C1 segment of cervical spinal cord (tissue), 14 donors: ENCODE data around the gene ARMC9.

Experiments used
- DNase-seq, 14 donors: peaks; one replicate each; lab custom pipeline; 2025; lab: John Stamatoyannopoulos, UW

The ARMC9 gene

DNA sequence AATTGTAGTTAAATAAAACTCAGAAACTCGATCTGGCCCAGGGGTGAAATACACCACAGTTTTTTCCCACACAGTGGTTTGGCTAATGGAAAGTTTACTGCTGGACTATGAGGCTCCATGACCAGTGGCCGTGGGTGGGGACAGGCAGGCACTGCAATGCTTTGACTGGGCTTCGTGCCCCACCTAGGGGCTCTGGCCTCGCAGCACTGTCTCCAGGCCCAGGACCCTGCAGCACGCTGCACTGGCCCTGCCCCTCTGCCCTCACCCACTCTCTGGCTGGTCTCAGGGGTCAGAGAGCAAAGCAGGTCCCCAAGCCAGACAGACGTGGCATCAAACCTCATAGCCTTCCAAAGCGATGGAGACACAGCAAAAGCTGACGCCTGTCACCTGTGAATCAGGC, 183.7 kb downstream of the ARMC9 start:
- DNase-seq, result no peak

DNA sequence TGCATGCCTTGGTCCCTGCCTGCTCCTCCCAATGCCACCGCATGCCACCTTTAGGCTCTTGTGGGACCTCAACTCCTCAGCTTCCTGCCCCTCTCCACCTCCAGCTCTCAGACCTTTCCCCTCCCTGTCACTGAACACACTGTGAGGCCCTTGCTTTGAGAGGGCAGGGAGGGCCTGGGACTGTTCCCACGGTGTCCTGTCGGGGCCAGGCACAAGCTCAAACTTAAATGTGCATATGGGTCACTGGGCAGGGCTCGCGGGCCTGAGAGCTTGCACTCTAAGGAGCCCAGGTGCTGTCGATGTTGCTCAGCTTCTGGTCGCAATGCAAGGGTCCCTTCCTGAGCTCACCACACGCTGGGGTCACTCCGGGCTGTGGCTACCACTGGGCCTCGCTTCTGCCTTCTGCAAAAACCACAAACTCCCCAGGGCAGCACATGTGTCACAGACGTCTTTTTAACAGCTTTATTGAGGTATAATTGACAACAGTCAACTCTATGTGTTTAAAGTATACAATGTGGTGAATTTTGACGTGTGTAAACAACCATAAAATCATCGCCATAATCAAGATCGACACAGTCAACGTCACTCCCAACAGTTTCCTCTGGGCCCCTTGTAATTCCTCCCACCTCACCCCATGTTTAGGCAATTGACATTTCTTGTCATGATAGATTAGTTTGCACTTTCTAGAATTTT, 185.1 kb downstream of the ARMC9 start:
- DNase-seq, result no peak

GRCh38 chr2:231384109-231384435, 185.6 kb downstream of the ARMC9 start:
- DNase-seq, result no peak

DNA sequence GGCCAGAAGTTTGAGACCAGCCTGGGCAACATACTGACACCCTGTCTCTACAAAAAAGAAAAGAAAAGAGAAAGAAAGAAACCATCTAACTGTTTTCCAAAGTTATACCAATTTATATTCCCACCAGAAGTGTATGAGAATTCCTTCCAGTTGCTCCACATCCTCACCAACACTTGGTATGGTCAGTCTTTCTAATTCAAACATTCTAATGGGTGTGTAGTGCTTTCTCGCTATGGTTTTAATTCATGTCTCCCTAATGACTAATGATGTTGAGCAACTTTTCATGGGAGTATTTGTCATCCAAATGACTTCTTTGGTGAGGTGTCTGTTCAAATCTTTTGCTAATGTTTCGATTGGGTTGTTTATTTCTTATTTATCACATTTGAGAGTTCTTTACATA, 186.5 kb downstream of the ARMC9 start:
- no peak for DNase-seq

DNA sequence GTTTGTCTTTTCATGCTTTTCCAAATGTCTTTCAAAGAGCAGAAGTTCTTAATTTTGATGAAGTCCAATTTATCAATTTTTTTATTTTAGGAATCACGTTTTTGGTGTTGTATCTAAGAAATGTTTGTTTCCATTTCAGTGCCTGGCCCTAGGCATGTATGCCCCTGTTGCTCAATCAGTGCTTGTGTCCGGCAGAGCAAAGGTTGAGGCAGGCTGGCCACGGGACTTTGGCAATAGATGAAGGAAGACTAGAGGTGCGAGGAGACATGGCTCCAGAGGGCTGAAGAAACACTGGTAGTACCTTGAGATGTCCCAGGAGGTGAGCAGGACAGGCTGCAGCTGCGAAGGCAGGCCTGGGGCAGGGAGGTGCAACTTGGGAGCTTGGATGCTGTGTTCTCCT, 187.0 kb downstream of the ARMC9 start:
- DNase-seq, result no peak

DNA sequence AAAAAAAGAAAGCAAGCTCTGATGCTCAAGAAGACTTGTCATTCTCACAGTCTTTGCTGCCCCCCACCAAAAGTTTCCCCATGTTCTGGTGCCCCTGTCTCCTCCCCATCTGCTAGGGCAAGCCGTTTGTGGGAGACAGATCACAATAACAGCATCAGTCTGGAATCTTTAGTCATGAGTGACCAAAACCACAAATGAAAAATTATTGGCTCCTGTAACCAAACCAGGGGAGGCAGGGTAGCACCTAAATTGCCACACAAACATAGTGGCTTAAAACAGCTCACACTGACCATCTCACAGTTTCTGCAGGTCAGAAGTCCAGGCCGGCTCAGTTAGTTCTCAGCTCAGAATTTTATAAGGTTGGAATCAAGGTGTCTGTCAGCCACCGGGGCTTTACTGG, 188.0 kb downstream of the ARMC9 start:
- DNase-seq, result no peak

DNA sequence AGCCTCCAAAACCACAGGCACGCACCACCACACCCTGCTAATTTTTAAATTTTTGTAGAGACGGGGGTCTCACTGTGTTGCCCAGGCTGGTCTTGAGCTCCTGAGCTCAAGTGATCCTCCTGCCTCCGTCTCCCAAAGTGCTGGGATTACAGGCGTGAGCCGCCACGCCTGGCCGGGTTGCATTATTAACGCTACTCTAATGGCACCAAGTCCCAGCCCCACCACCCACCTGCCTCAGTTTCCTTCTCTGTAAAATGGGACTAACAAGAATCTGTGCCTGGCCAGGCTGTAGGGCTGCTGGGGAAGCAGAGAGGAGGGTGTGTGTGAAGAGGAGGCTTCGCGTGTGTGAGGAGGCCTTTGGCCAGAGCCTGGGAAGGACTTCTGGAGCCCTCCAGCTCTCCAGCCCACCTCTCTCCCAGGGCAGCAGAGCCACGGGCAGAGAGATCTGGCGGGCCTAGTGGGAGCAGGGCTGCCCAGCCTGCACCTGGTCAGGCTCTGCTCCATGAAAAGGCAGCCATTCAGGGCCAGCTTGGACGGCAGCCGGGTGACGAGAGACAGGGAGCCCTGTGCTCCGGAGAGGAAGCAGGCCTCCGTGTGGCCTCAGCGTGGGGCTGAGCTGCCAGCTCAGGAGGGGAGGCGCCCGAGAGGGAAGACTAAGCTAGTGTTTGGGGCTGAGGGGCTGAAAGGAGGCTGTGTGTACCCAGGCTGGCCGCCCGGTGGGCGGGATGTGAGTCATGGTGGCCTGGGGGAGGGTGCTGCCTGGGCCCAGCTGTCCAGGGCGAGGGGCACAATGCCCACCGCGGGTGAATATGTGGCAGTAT, 189.7 kb downstream of the ARMC9 start:
- peak in 12 of 14 donors; percentile 60 to 99 (median 88) for DNase-seq

DNA sequence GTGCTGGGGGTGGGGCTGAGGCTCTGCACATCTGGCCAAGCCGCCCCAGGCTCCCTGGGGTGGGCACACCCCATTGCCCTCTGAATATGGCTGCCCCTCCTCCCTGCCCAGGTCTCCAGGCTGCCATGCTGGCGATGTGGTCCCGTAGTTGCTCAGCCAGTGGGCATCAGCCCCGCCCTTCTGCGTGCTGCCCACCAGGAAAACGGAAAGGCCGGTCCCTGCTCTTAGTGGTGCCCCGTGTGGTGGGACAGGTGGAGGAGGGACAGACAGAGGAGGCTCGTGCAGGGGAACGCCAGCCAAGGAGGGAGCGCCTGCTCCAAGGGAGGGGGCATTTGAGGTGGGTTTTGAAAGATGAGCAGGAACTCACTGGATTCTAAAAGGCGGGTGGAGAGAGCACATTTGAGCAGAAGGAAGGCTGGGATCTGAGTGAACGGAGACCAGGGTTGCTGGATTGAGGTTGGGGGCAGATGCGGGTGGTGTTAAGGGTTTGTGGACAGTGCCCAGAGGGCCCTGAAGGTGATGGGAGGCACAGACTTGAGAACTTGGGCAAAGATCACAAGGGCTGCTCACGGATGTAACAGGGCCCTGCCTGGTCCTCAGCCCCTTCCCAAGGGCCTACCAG, 190.4 kb downstream of the ARMC9 start:
- peak in 3 of 14 donors; percentile 47 to 88 (median 72) for DNase-seq

DNA sequence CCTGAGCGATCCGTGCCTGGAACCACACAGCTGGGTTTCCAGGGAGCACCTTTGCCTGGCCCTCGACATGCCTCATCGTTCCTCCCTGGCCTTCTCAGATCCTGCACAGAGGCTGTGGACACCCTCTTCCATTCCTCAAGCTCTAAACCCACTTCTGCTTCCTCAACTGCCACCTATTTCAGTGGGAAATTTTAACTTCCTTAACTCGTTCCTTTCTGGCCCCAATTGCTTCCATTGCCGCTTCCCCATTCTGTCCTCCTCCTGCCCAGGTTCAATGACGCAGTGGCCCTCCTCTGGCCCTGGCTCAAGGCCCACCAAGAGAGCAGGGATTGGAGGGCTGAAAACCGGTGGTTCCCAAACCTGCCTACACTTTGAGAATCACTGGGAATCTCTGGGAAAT, 192.2 kb downstream of the ARMC9 start:
- DNase-seq, result no peak

DNA sequence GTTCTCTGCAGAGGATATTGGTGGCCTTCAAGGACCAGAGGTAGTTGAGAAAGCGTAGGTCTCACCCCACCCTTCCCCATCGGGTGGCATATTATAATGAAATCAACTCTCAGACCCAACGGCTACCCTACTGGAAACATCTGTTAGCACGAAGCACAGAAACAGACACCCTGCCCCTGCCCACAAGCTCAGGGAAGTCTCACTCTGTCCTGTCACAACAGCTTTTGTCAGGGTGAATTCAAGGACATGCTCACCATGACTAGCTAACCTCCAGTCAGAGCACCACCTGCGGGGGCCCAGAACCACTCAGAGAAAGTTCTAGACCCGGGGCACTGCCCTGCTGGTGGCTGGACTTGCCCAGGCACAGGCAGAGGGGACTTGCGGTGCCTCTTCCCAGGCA, 193.6 kb downstream of the ARMC9 start:
- no peak for DNase-seq

GRCh38 chr2:231392431-231393148, 194.2 kb downstream of the ARMC9 start:
- no peak for DNase-seq

GRCh38 chr2:231393149-231394131, 195.0 kb downstream of the ARMC9 start:
- DNase-seq, result no peak

GRCh38 chr2:231394211-231395141, 196.0 kb downstream of the ARMC9 start:
- no peak for DNase-seq

DNA sequence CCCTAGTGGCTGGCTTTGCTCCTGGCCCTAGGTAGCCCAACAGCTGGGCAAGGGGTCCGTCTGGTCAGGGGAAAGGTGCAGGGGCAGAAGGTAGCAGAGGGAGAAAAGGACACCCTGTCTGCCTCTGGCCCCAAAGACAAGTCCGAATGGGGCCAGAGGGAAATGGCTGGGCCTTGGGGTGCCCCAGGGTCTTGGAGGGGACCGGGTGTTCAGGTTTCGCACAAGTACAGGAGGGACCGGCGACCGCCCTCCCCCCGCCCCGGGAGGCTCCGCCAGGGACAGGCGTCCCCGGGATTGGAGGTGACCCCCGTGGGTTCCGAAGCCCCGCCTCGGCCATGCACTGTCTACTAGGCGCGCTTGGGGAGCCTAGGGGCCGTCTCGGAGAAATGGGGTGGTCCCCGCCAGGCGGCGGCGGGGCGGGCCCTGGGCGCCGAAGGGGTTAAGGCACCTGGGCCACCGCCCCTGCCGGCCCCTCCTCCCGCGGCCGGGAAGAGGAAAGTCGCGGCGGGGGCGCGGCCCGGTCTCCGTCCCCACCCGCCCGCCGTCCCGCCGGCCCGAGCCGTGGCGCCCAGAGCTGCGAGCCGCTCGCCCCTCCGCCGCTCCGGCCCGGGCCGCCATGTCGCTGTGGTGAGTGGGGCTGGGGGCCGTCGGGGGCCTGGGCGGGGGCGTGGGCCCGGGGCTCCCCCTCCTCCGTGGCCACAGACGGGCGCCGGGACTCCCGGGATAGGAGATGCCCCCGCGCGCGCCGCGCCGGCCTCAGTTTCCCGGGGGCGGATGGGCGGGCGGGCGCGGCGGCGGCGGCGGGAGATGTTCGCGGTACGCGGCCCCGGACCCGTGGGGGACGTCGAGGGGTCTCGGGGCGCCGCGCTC, 197.0 kb downstream of the ARMC9 start, which contains the start of gene B3GNT7:
B3GNT7 (plus strand) TSS at position 523 of the 870 bp plus-strand sequence; CDS start at position 617, 94 bp downstream.
- DNase-seq, result no peak

- DNase-seq, result no peak
Observed at GRCh38 chr2:231396058-231396821, 197.8 kb downstream of the ARMC9 start.

- DNase-seq, result no peak
Observed at GRCh38 chr2:231397011-231397927, 198.8 kb downstream of the ARMC9 start.

DNA sequence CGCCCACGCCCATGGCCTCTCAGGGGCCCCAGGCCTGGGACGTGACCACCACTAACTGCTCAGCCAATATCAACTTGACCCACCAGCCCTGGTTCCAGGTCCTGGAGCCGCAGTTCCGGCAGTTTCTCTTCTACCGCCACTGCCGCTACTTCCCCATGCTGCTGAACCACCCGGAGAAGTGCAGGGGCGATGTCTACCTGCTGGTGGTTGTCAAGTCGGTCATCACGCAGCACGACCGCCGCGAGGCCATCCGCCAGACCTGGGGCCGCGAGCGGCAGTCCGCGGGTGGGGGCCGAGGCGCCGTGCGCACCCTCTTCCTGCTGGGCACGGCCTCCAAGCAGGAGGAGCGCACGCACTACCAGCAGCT, 199.5 kb downstream of the ARMC9 start:
- no peak for DNase-seq
